SIG-M5 (cell line): ENCODE data around the gene PSEN2.

Experiments used
- DNase-seq: peaks from one replicate; lab custom pipeline; 2025; lab: John Stamatoyannopoulos, UW

The PSEN2 gene

DNA sequence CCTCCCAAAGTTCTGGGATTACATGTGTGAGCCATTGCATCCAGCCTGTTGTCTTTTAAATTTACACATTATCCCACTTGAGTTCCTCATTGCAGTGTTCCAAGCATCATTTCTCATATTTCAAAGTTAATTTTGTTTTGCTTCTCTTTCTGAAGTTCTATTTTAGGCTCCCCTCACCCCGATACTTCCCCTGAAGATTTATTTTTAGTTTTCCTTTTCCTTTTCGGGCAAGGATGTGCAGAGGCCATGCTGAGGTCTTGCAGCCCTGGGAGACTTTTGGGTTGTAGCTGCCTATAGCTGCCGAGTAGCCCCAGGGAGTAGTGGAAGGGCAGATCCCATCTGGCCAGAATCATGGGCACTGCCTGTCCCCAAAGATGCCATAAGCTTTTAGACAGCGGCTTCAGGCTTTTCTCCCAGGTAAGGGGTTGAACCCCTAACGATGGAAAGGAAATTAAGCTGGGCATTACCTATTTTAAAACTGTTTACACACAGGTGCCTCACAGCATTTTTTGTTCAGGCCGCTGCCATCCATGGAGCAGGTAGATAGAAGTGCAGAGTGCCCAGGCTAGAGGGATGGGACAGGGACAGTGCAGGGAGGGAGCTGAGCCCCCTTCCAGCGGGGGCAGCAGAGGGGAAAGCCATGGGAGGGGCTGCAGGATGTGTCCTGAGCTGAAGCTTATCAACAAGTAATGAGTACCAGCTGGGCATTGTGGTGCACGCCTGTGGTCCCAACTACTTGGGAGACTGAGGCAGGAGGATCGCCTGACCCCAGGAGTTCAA lies 15.9 kb downstream of the PSEN2 start:
- no peak for DNase-seq

DNA sequence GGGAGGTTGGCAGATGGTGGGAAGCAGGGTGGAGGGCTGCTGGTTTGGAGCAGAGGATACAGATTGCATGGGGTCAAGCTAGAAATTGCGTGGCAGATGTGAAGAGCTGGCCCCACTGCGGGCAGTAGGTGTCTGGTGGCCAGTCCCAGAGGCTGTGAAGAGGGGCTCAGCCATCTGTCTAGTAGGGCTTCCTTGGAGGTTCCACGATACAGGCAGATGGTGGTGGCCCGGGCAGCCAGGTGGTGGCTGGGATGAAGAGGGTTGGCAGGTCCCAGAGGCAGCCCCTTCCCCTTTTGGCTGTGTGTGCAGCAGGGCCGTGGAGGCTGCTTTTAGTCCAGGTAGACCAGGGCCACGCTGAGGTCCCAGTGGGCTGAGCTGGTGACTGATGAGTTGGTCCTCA lies 16.6 kb downstream of the PSEN2 start:
- DNase-seq, result no peak

DNA sequence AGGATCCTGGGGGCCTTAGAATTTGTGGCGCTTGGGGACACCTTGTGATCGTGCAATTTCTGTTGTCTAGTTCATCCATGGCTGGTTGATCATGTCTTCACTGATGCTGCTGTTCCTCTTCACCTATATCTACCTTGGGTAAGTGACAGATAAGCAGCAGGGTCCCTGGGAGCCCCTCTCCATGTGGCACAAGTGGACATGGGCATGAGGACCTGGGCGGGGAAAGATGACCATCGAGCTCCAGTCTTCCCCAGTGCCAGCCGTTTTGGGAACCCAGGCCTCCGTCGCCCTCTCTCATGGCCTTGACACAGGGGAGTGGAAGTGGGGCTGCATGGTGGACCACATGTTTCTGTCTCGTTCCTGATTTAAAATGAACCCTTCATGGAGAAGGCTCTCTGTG lies 17.6 kb downstream of the PSEN2 start:
- no peak for DNase-seq

DNA sequence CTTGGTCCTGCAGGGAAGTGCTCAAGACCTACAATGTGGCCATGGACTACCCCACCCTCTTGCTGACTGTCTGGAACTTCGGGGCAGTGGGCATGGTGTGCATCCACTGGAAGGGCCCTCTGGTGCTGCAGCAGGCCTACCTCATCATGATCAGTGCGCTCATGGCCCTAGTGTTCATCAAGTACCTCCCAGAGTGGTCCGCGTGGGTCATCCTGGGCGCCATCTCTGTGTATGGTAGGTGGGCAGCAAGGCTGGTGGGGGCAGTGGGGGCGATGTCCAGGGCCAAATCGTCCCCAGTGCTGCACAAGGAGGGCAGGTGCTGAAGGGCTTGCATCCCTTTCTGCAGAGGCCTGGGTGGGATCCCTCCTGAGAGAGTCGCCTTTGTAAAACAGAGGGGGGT lies 18.4 kb downstream of the PSEN2 start:
- DNase-seq, result no peak

DNA sequence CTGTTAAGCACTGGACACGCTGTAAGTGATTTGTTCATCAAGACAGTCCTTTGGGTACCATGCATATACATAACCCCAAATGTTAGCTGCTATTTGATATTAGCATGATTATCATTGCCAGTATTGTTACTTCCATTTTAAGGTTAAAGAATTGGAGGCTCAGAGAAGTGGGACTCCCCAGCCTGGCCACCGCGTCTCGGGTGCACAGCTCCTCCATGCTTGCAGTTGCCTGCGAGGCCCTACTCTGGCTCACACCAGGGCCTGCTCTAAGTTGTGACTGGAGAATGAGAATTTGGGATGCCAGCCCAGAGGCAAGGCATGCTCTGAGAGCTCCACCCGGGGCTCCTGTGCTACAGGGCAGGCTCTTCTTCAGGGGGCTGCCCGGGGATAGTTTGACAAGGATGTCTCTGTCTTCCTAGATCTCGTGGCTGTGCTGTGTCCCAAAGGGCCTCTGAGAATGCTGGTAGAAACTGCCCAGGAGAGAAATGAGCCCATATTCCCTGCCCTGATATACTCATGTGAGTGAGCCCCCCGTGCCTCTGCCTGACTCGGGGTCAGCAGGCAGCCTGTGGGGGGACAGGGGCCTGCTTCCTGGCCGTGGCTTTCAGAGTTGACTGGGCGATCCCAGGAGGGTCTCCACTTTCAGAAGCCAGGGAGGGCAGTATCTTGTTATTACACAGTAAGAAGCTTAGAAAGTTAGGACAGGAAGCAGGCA lies 19.4 kb downstream of the PSEN2 start:
- DNase-seq, result no peak

DNA sequence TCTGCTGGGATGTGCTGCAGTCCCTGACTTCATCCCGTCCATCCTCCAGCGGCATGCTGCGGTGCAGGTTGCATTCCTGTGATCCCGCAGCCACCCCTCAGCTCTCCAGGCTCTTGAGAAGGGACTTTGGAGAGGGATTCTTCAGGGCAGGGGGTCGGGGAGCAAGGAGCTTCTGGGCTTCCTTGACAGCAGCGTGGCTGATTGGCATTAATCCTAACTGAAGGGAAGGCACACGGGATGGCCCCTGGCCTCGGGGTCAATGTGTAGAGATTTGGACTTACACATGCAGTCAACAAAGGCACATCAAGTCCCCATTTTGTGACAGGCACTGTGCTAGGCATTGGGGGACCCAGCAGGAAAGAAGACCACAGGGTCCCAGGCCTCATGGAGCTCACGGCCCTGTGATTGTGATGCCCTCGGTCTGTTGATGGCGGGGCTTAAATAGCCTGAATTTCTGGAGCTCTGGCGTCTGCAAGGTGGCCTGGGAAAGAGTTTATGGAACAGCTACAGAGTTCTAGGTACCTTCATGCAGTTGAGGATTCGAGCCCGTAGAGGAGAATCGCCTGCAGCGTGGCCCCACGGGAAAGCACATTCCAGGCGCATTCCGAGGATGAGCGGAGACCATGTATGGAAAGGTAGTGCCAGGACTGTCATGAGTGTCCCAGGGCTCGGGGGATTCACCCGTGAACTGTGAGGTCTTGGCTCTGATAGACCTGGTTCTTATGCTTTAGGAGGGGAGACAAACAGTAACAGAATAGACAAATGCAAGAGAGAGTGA lies 20.1 kb downstream of the PSEN2 start:
- DNase-seq, result no peak

DNA sequence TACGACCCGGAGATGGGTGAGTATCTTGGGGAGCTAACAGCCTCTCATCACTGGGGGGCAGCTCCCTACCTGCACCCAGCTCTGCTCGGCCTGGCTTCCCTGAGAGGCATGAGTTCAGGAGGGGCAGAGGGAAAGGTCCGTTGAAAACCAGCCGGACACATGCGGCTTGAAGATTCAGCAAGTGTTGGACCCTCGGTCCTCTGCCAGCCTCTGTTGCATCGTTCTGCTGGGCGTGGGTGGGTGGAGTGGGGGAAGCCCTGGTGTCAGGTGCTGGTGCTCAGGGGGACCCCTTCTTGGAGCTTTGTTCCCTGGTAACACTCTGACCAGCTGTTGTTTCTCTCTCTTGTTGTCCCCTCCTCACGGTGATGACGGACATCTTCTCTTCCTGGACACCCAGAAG lies 20.9 kb downstream of the PSEN2 start:
- DNase-seq, result no peak

DNA sequence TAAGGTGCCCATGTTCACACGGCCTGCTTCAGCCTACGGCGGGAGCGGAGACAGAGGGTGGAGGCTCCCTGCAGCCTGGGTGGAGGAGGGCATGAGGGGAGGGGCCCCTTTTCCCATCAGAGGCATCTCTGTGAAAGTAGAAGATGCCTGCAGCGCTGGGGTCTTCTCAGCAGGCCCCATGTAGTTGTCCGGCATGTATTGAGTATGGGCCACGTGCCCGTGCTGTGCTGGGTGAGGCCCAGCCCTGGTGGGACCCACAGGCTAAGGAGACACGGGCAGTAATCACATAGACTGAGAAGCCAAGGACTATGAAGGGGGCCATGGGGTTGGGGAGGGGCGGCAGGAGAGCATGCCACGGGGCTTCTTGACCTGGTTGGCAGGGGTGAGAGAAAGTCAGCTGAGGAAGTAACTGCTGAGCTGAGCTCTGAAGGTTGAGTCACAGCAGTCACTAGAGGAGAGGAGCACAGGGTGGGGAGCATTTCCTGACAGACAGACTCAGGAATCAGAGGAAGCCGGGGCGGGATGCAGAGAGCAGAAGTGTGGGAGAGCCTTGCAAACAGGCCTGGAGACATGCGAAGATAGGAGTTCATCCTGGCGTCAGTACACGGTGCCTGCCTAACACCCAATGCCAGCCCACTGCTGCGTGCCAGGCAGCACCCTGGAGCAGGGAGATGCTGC lies 21.6 kb downstream of the PSEN2 start:
- no peak for DNase-seq

DNA sequence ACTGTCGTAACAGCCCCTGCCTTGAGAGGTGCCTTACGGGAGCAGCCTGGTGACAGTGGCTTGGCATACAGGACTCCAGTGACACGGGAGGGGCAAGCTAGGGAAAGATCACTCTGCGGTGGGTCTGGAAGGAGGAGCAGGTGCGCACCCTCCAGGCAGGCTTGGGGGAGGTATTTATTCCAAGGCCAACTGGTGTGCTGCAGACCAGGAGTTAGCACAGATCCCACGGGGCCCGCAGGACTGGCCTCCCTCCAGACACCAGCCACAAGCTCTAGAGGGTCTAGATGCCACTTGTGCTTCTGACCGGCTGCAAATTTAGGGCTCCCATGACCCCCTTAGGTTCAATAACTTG lies 22.1 kb downstream of the PSEN2 start:
- no peak for DNase-seq

DNA sequence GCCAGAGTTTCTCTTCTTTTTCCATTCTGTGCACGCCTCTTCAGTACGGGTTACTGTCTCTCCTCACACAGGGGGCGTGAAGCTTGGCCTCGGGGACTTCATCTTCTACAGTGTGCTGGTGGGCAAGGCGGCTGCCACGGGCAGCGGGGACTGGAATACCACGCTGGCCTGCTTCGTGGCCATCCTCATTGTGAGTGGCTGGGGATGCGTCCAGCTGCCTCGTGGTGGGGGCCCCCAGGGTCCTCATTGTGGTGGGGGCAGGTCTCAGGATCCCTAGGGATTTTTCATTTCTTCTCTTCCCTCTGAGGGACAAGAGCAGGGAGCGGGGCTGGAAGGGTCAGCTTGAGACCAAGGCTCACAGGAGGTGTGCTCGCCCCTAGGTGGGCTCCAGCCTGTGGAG lies 23.5 kb downstream of the PSEN2 start:
- DNase-seq, result no peak

DNA sequence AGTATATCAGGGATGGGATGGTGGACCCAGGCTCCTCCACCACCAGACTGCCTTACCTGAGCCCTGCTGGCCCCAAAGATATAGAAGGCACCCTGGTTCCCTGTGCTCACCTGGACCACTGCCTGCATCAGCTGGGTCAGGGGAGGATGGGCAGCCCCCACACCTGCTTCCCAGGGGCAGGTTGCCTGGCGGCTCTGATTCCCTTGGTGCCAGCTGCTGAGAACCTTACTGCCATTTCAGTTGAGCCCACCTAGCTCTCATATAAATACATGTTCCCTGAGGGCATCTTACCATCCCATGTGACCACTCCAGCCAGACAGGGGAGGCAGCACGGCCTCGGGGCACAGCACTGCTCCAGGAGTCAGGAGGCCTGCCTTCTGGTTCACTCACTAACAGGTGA lies 24.4 kb downstream of the PSEN2 start:
- DNase-seq, result no peak

DNA sequence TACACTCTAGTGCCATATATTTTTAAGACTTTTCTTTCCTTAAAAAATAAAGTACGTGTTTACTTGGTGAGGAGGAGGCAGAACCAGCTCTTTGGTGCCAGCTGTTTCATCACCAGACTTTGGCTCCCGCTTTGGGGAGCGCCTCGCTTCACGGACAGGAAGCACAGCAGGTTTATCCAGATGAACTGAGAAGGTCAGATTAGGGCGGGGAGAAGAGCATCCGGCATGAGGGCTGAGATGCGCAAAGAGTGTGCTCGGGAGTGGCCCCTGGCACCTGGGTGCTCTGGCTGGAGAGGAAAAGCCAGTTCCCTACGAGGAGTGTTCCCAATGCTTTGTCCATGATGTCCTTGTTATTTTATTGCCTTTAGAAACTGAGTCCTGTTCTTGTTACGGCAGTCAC lies 25.2 kb downstream of the PSEN2 start:
- DNase-seq, result no peak

DNA sequence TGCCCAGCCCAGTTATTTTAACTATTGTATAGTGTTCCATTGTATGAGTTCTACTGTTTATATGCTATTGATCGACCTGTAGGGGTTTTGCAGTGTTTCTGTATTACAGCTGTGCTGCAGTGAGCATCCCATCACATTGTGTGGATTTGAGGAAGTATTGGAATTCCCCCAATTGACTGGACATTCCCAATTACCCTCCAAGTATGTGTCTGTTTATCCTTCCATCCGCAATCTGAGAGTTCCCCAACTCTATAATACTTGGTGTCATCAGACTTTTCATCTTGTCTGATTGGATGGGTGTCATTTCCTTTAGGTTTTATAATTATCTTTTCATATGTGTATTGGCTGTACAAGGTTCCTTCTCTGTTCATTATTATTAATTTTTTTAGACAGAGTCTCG lies 27.8 kb downstream of the PSEN2 start:
- DNase-seq, result no peak

DNA sequence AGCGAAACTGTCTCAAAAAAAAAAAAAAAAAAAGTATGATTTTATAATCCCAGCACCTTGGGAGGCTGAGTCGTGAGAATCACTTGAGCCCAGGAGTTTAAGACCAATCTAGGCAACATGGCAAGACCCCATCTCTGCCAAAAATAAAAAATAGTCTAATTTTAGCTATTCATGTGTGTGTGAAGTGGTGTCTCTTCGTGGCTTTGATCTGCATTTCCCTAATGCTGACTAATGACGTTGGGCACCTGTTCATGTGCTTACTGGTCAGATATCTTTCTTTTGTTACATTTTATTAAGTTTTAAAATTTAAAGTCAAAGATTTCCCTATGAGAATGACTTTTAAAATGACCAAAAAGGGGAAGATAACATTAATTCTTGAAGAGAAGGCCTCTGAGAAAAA lies 31.0 kb downstream of the PSEN2 start:
- DNase-seq, result no peak

DNA sequence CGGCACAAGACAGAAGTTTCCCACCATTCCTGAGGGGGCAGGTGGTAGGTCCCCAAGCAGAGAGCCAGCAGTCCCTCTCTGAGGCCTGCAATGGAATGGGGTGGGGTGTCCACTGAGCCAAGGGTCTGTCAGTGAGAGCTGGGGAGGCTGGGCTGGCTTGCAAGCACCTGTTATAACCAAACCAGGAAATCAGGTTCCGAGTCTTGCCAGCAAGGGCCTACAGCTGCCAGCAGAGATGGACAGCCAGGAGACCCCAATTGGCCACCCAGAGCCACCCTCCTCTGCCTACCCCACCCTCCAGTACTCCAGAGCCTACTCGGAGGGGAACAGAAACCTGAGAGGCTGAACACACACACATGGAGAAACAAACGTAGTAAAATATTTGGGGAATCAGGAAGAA lies 32.2 kb downstream of the PSEN2 start:
- DNase-seq, result no peak

DNA sequence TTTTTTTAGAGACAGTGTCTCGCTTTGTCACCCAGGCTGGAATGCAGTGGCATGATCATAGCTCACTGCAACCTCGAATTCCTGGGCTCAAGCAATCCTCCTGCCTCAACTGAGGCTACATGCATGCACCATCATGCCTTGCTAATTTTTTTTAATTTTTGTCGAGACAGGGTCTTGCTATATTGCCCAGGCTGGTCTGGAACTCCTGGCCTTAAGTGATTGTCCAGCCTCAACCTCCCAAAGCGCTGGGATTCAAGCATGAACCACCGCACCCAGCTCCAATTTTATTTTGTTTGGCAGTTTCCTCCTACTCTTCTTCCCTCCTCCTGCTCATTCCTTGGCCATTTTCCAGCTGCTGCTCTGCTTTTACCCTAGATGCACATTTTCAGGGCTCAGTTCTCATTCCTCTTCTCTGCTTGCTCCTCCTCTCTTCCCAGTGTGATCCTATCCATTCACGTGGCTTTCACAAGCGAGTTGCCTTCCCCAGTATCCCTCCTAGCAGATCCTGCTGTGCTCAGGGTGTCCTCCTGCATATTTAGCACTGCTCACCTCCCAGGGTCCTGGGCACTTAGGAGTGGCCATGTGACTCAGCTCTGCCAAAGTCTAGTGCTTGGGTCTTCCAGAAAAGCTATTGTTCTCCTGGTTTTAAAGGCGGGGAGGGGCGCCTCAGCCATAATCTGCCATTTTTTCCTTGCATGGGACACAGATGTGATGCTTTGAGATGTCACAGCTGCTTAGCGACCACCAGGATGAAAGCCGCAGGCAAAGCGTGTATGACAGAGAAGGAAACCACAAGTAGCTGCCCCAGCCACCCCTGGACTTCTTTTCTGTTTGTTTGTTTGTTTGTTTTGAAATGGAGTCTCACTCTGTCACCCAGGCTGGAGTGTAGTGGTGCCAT lies 33.7 kb downstream of the PSEN2 start:
- DNase-seq, result no peak

DNA sequence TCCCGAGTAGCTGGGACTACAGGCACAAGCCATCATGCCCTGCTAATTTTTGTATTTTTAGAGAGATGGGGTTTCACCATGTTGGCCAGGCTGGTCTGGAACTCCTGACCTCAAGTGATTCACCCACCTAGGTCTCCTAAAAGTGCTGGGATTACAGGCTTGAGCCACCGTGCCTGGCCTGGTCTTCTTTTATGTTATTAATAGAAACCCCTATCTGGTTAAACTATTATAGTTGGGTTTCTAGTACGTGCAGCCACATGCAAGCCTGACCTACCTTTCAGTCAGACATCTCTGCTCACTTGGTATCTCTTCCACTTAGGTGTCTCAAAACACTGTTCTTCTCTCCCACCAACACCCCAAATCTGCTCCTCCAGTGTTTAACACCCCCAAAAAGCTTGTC lies 34.4 kb downstream of the PSEN2 start:
- DNase-seq, result no peak

DNA sequence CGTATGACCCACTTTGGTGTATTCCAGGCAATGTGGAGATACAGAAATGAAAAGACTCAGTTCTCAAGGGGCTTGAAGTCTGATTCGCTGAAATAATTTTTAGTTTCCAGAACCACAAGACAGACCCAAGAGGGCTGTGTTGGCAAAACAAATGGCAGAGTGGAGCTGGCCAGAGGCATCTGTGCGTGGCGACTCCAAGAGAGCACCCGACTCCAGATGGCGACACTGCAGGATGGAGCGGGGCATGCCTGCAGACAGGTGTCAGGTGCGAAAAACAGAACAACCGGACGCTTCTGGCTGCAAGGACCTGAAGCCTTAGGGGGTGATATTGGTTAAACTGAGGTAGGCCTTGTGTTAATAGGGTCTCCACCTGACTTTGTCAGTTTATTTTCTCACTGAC lies 38.0 kb downstream of the PSEN2 start:
- DNase-seq, result no peak

DNA sequence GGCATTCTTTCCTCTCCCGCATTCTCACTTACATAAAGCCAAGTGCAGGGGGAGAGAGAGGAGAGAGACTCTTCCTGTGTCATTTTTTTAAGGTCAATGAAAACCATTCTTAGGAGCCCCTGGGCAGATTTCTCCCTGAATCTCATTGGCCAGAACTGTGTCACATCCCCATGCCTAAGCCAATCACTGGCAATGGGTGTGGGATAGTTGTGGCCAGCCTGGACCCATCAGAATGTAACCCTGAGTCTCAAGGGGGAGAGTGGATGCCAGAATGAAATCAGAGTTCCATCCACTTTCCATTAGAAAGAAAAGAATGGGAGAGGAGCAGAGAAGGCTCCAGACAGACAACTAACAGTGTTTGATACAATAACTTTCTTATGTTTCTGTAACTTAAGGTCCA lies 38.5 kb downstream of the PSEN2 start:
- DNase-seq, result no peak

DNA sequence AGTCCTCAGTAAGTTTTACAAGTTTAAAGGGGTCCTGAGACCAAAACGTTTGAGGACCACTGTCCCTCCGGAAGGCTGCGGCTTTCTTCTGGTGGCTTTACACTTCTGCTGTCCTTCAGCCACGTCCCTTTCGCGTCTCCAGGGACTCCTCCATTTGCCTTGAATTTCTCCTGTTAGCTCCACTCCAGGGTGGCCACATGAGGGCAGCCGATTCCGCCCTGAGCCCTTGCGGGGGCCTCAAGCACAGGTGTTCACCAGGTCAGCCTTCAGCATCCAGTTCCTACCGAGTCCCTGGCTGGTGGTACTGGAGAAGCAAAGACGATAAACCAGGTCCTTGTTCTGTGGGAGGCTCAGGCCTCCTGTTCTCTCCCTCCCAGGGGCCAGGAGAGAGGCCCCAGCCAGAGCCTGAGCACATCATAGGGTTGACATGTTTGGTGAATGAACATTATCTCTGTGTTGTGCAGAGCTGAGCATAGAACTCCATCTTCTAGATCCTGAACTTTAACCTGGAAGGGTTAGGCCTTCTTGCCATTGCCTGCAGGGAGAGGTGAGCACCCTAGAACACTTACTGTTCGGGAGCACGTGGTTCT lies 42.3 kb downstream of the PSEN2 start:
- DNase-seq, result no peak

DNA sequence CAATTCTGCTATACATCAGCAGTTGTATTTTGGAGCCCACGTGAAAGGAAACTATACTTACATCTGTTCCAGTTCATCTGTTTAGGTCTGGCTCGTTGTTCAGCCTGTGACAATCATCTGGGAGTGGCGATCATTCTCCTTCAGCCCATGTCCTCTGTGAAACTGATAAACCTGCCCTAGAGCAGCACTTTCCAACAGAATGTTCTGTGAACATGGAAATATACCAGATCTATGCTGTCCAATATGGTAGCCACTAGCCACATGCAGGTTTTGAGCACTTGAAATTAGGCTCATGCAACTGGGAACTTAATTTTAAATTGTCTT lies 45.2 kb downstream of the PSEN2 start:
- DNase-seq, result no peak
